H9 (cell line): ENCODE results near the gene TMEM225B. TPM values are rescaled to one million over a fixed set of nuclear protein-coding genes. Genes with fewer than 3 reads are reported as not detected.
A peak's percentile ranks its signal among the peaks of the same experiment; 100 is the strongest.

Source experiments
- DNase-seq: peaks from one replicate; pipeline ENCODE4 v3.0.0-alpha.2; 2017
- H2AFZ ChIP-seq: one replicate; pipeline ENCODE4 v1.6.1; 2013; ENCODE audit warnings: mild to moderate bottlenecking, low read length, control low read depth, moderate library complexity
- H2AK5ac ChIP-seq: 2 replicates; pipeline ENCODE4 v1.6.1; 2013; ENCODE audit warnings: low read length, control low read depth, mixed read lengths; ENCODE audit not compliant: insufficient read length
- H2BK120ac ChIP-seq: one replicate; pipeline ENCODE4 v1.6.1; 2013; ENCODE audit warnings: low read depth, mild to moderate bottlenecking, low read length, control low read depth, inconsistent platforms; ENCODE audit not compliant: poor library complexity, severe bottlenecking
- H2BK12ac ChIP-seq: 2 replicates; pipeline ENCODE4 v1.6.1; 2013; ENCODE audit warnings: low read length, control low read depth, mixed read lengths, low read depth; ENCODE audit not compliant: insufficient read length
- H2BK15ac ChIP-seq: 2 replicates; pipeline ENCODE4 v1.6.1; 2013; ENCODE audit warnings: low read depth, low read length, control low read depth
- H2BK20ac ChIP-seq: one replicate; pipeline ENCODE4 v1.6.1; 2013; ENCODE audit warnings: low read depth, mild to moderate bottlenecking, low read length, control low read depth, inconsistent platforms; ENCODE audit not compliant: poor library complexity, severe bottlenecking
- H2BK5ac ChIP-seq: 2 replicates; pipeline ENCODE4 v1.6.1; 2013; ENCODE audit warnings: low read length, control low read depth, mixed read lengths; ENCODE audit not compliant: insufficient read length
- H3K14ac ChIP-seq: 2 replicates; pipeline ENCODE4 v1.6.1; 2013; ENCODE audit warnings: low read length, control low read depth; ENCODE audit not compliant: insufficient read depth
- H3K18ac ChIP-seq: 2 replicates; pipeline ENCODE4 v1.6.1; 2013; ENCODE audit warnings: low read depth, mild to moderate bottlenecking, mixed read lengths, low read length, control low read depth; ENCODE audit not compliant: insufficient read length
- H3K23ac ChIP-seq: 2 replicates; pipeline ENCODE4 v1.6.1; 2013; ENCODE audit warnings: low read length, control low read depth, mixed read lengths, low read depth; ENCODE audit not compliant: insufficient read length
- H3K23me2 ChIP-seq: 2 replicates; pipeline ENCODE4 v1.6.1; 2013; ENCODE audit warnings: low read depth, mild to moderate bottlenecking, mixed read lengths, low read length, control low read depth; ENCODE audit not compliant: insufficient read length, poor library complexity, severe bottlenecking
- H3K27ac ChIP-seq: 2 replicates; pipeline ENCODE4 v1.5.1; 2013; ENCODE audit warnings: low read length, control low read depth, mixed read lengths, low read depth; ENCODE audit not compliant: insufficient read length
- H3K27me3 ChIP-seq: 2 replicates; pipeline ENCODE4 v1.6.1; 2013; ENCODE audit warnings: low read length, control low read depth, inconsistent platforms; ENCODE audit not compliant: insufficient read depth
- H3K4ac ChIP-seq: 2 replicates; pipeline ENCODE4 v1.6.1; 2013; ENCODE audit warnings: low read depth, mild to moderate bottlenecking, control low read depth, inconsistent platforms, low read length, moderate library complexity
- H3K4me1 ChIP-seq: 2 replicates; pipeline ENCODE4 v1.6.1; 2013; ENCODE audit warnings: low read length, control low read depth, inconsistent platforms; ENCODE audit not compliant: insufficient read depth
- H3K4me2 ChIP-seq: 2 replicates; pipeline ENCODE4 v1.6.1; 2013; ENCODE audit warnings: low read length, control low read depth, mixed read lengths; ENCODE audit not compliant: insufficient read length, insufficient read depth
- H3K56ac ChIP-seq: 2 replicates; pipeline ENCODE4 v1.6.1; 2013; ENCODE audit warnings: low read depth, mild to moderate bottlenecking, mixed read lengths, low read length, control low read depth; ENCODE audit not compliant: insufficient read length
- H3K79me1 ChIP-seq: 2 replicates; pipeline ENCODE4 v1.6.1; 2013; ENCODE audit warnings: low read depth, mild to moderate bottlenecking, moderate library complexity, low read length, control low read depth, inconsistent platforms; ENCODE audit not compliant: insufficient read depth, poor library complexity, severe bottlenecking
- H3K79me2 ChIP-seq: 2 replicates; pipeline ENCODE4 v1.6.1; 2013; ENCODE audit warnings: low read length, control low read depth, inconsistent platforms; ENCODE audit not compliant: insufficient read depth
- H3K9ac ChIP-seq: 2 replicates; pipeline ENCODE4 v1.6.1; 2013; ENCODE audit warnings: low read length, control low read depth, mixed read lengths; ENCODE audit not compliant: insufficient read length; ENCODE audit errors: extremely low read depth
- H3K9me3 ChIP-seq: one replicate; pipeline ENCODE4 v1.6.1; 2013; ENCODE audit warnings: low read depth, low read length, inconsistent platforms; ENCODE audit not compliant: control insufficient read depth
- H3T11ph ChIP-seq: one replicate; pipeline ENCODE4 v1.6.1; 2013; ENCODE audit warnings: mild to moderate bottlenecking, low read length, control low read depth, inconsistent platforms
- H4K20me1 ChIP-seq: one replicate; pipeline ENCODE4 v1.6.1; 2013; ENCODE audit not compliant: control insufficient read depth, insufficient read length, insufficient read depth
- H4K5ac ChIP-seq: 2 replicates; pipeline ENCODE4 v1.6.1; 2013; ENCODE audit warnings: low read depth, mild to moderate bottlenecking, mixed read lengths, low read length, control low read depth; ENCODE audit not compliant: insufficient read length
- H4K8ac ChIP-seq: replicated peaks from 2 replicates; pipeline ENCODE4 v1.6.1; 2013; ENCODE audit warnings: low read length, control low read depth, mixed read lengths, low read depth; ENCODE audit not compliant: insufficient read length
- H4K91ac ChIP-seq: 2 replicates; pipeline ENCODE4 v1.6.1; 2013; ENCODE audit warnings: low read depth, mild to moderate bottlenecking, moderate library complexity, mixed read lengths, low read length, control low read depth; ENCODE audit not compliant: insufficient read length
- H3K27ac Mint-ChIP-seq, 3 experiments: 2 replicates in 2 of 3; 3 replicates in 1 of 3; pipeline ENCODE4 v1.8.0; 2020 to 2021; ENCODE audit warnings: mixed read lengths in 3 of 3, mild to moderate bottlenecking in 1 of 3, moderate library complexity in 1 of 3
- H3K27me3 Mint-ChIP-seq: 2 replicates; pipeline ENCODE4 v1.8.0; 2021; ENCODE audit warnings: low read depth, mild to moderate bottlenecking, moderate library complexity, mixed read lengths
- H3K36me3 Mint-ChIP-seq, 3 experiments: 2 replicates in 2 of 3; 3 replicates in 1 of 3; pipeline ENCODE4 v1.8.0; 2020 to 2021; ENCODE audit warnings: low read depth in 3 of 3, mixed read lengths in 3 of 3; ENCODE audit not compliant: insufficient read depth in 1 of 3
- H3K4me1 Mint-ChIP-seq, 2 experiments: 2 replicates each; pipeline ENCODE4 v1.8.0; 2020; ENCODE audit warnings: mixed read lengths in 2 of 2
- H3K4me3 Mint-ChIP-seq, 2 experiments: 2 replicates in 1 of 2; 3 replicates in 1 of 2; pipeline ENCODE4 v1.8.0; 2020 to 2021; ENCODE audit warnings: mild to moderate bottlenecking in 2 of 2, mixed read lengths in 2 of 2, moderate library complexity in 1 of 2
- H3K9me3 Mint-ChIP-seq, 2 experiments: 2 replicates in 1 of 2; 3 replicates in 1 of 2; pipeline ENCODE4 v1.8.0; 2020; ENCODE audit warnings: mild to moderate bottlenecking in 2 of 2, mixed read lengths in 2 of 2, moderate library complexity in 1 of 2
- WGBS: extraction: QIAGEN DNeasy Blood & Tissue Kit; methylation state at CpG from one replicate; pipeline ENCODE4 v1.1.7; 2013; ENCODE audit warnings: missing lambda C conversion rate, low lambda C conversion rate, mixed read lengths; ENCODE audit not compliant: insufficient read length; ENCODE audit errors: extremely low coverage; 5-methylcytosine and 5-hydroxymethylcytosine counted together
- total RNA-seq: library from RNA; stranded (reverse); gene quantifications from 2 replicates; pipeline ENCODE4 v1.2.1, GENCODE V29; 2021
- TF ChIP-seq, protein P1 (sequence below): fragments of 200-600 bp; sonication (generic); conservative IDR thresholded peaks from 3 replicates; pipeline ENCODE4 v1.8.0; 2021; ENCODE audit warnings: antibody characterized with exemption, mild to moderate bottlenecking

TMEM225B gene
- total RNA-seq, 1 experiment from 2014 or later, result not detected

DNA sequence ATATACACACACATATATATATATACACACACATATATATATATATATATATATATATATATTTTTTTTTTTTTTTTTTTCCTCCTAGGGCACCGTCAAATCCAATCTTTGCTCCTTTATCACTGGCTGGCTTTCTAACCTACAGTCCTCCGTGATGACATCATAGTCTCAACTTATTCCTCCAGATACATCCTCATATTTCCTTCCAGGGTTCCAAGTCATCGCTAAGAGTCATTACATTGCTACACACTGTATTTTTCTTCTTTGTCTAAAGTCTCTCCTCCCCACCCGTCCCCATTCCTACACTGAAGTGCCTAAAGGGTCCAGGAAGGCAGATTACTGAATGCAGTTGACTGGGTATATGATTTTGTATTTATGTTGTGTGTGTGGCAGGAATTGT, 45.0 kb upstream of the TMEM225B start:
- WGBS, result no CpG with 5 or more reads among the region's 4 CpGs
- no peak overlapping the region for H3K27ac ChIP-seq
- H3K27ac Mint-ChIP-seq, result no peak overlapping the region

More for the DNA sequence above, 45.0 kb upstream of the TMEM225B start:
- Histone ChIP-seq H4K20me1 (no peaks in the 10 kb centered on the region), H3K23ac (no peak overlapping the region), H3K4me1 (no peaks in the 10 kb centered on the region), H3K9ac (peak overlapping the region; percentile 2), H4K8ac (no peak overlapping the region), H2BK20ac (no peak overlapping the region), H3K4ac (no peak overlapping the region), H4K5ac (no peak overlapping the region), H2AK5ac (no peak overlapping the region), H3K23me2 (peaks cover 5% of the 10 kb centered on the region), H2BK120ac (no peak overlapping the region), H3T11ph (no peak overlapping the region), H3K27me3 (no peaks in the 10 kb centered on the region), H3K56ac (no peak overlapping the region), H2BK15ac (no peak overlapping the region), H3K18ac (no peak overlapping the region), H2BK5ac (no peak overlapping the region), H3K79me1 (no peaks in the 10 kb centered on the region), H3K79me2 (peaks cover 1% of the 10 kb centered on the region; the same call in 1 of the 2 replicates), H2AFZ (no peak overlapping the region), H3K14ac (no peak overlapping the region), H3K9me3 (no peaks in the 10 kb centered on the region), H4K91ac (no peak overlapping the region), H3K4me2 (no peak overlapping the region), H2BK12ac (no peak overlapping the region)
- Mint-ChIP-seq H3K36me3 (peaks cover 18 to 21% (median 19%) of the 10 kb centered on the region in 3 experiments), H3K9me3 (peaks cover 15 to 18% of the 10 kb centered on the region in 2 experiments; a peak in 4 of 5 replicates), H3K27me3 (no peaks in the 10 kb centered on the region), H3K4me3 (no peak overlapping the region; a peak in 1 of 5 replicates), H3K4me1 (peaks cover 15 to 20% of the 10 kb centered on the region in 2 experiments)
- no peak for DNase-seq
- TF ChIP-seq, protein P1, sequence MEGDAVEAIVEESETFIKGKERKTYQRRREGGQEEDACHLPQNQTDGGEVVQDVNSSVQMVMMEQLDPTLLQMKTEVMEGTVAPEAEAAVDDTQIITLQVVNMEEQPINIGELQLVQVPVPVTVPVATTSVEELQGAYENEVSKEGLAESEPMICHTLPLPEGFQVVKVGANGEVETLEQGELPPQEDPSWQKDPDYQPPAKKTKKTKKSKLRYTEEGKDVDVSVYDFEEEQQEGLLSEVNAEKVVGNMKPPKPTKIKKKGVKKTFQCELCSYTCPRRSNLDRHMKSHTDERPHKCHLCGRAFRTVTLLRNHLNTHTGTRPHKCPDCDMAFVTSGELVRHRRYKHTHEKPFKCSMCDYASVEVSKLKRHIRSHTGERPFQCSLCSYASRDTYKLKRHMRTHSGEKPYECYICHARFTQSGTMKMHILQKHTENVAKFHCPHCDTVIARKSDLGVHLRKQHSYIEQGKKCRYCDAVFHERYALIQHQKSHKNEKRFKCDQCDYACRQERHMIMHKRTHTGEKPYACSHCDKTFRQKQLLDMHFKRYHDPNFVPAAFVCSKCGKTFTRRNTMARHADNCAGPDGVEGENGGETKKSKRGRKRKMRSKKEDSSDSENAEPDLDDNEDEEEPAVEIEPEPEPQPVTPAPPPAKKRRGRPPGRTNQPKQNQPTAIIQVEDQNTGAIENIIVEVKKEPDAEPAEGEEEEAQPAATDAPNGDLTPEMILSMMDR, result no peak
